ENCODE data around the gene PAK4. TPM values are rescaled to one million over a fixed set of nuclear protein-coding genes. Genes with fewer than 3 reads are reported as not detected.

PAK4 gene
- total RNA-seq, 3 donors from 2014 or later: 3.5 to 12.0 (median 10.2) TPM

- Histone ChIP-seq H3K9me3 (no peaks in the 10 kb centered on the region), H3K36me3 (no peaks in the 10 kb centered on the region), H3K27me3 (peaks cover 0 to 18% of the 10 kb centered on the region in 2 donors), H3K4me1 (no peaks in the 10 kb centered on the region), H3K27ac (no peak overlapping the region), H3K4me3 (no peak overlapping the region)
- no peak for DNase-seq (ENCODE audit: low spot score in 2 of 2)
- no peak for TF ChIP-seq CTCF (IDR thresholded peaks at IDR 0.05)
- TF ChIP-seq POLR2AphosphoS5 (IDR thresholded peaks at IDR 0.05): no peak
- no peak for TF ChIP-seq POLR2A (IDR thresholded peaks at IDR 0.05)
- intact Hi-C loops (cut with DNase I; ENCODE audit: low total_unique reads): no loop called here
These were observed 28.3 kb upstream of the PAK4 start for GRCh38 chr19:39097299-39097698.

- Histone ChIP-seq H3K4me3 (no peak overlapping the region), H3K4me1 (no peaks in the 10 kb centered on the region), H3K27ac (no peak overlapping the region), H3K9me3 (no peaks in the 10 kb centered on the region), H3K27me3 (peaks cover 0 to 18% of the 10 kb centered on the region in 2 donors), H3K36me3 (no peaks in the 10 kb centered on the region)
- DNase-seq (ENCODE audit: low spot score in 2 of 2): no peak
- intact Hi-C loops (cut with DNase I; ENCODE audit: low total_unique reads): no loop called here
- TF ChIP-seq POLR2A (IDR thresholded peaks at IDR 0.05): no peak
- TF ChIP-seq CTCF (IDR thresholded peaks at IDR 0.05): no peak
- no peak for TF ChIP-seq POLR2AphosphoS5 (IDR thresholded peaks at IDR 0.05)
These were observed 27.9 kb upstream of the PAK4 start for GRCh38 chr19:39097721-39098120.

GRCh38 chr19:39098365-39099269 is 27.0 kb upstream of the PAK4 start:
- Histone ChIP-seq H3K9me3 (no peaks in the 10 kb centered on the region), H3K27me3 (peaks cover 0 to 18% of the 10 kb centered on the region in 2 donors), H3K27ac (no peak overlapping the region), H3K4me1 (no peaks in the 10 kb centered on the region), H3K4me3 (no peak overlapping the region), H3K36me3 (no peaks in the 10 kb centered on the region)
- intact Hi-C loops (cut with DNase I; ENCODE audit: low total_unique reads): no loop called here
- TF ChIP-seq CTCF (IDR thresholded peaks at IDR 0.05): no peak
- DNase-seq (ENCODE audit: low spot score in 2 of 2): no peak

- H3K4me3 ChIP-seq: no peak overlapping the region
- intact Hi-C loops (cut with DNase I; ENCODE audit: low total_unique reads): no loop called here
- H3K9me3 ChIP-seq: no peaks in the 10 kb centered on the region
- H3K27me3 ChIP-seq: peaks cover 0 to 18% of the 10 kb centered on the region in 2 donors
- TF ChIP-seq POLR2AphosphoS5 (IDR thresholded peaks at IDR 0.05): no peak
- H3K27ac ChIP-seq: no peak overlapping the region
- DNase-seq (ENCODE audit: low spot score in 2 of 2): no peak
- H3K4me1 ChIP-seq: no peaks in the 10 kb centered on the region
- H3K36me3 ChIP-seq: no peaks in the 10 kb centered on the region
These were observed 26.2 kb upstream of the PAK4 start for GRCh38 chr19:39099341-39099740.

GRCh38 chr19:39100500-39101166 is 25.0 kb upstream of the PAK4 start:
- TF ChIP-seq POLR2A (IDR thresholded peaks at IDR 0.05) (no peak), POLR2AphosphoS5 (IDR thresholded peaks at IDR 0.05) (no peak)
- H3K9me3 ChIP-seq: no peaks in the 10 kb centered on the region
- H3K4me3 ChIP-seq: no peak overlapping the region
- H3K36me3 ChIP-seq: no peaks in the 10 kb centered on the region
- H3K27ac ChIP-seq: no peak overlapping the region
- peaks cover 0 to 18% of the 10 kb centered on the region in 2 donors for H3K27me3 ChIP-seq
- no peaks in the 10 kb centered on the region for H3K4me1 ChIP-seq
- intact Hi-C loops (cut with DNase I; ENCODE audit: low total_unique reads): no loop called here
- DNase-seq (ENCODE audit: low spot score in 2 of 2): no peak

- DNase-seq (ENCODE audit: low spot score in 2 of 2): no peak
- Histone ChIP-seq H3K27ac (no peak overlapping the region), H3K36me3 (no peaks in the 10 kb centered on the region), H3K4me1 (no peaks in the 10 kb centered on the region), H3K27me3 (peaks cover 0 to 12% of the 10 kb centered on the region in 2 donors), H3K4me3 (no peak overlapping the region), H3K9me3 (no peaks in the 10 kb centered on the region)
- TF ChIP-seq POLR2A (IDR thresholded peaks at IDR 0.05) (no peak), CTCF (IDR thresholded peaks at IDR 0.05) (no peak), POLR2AphosphoS5 (IDR thresholded peaks at IDR 0.05) (no peak)
- intact Hi-C loops (cut with DNase I; ENCODE audit: low total_unique reads): no loop called here
These were observed 22.4 kb upstream of the PAK4 start for GRCh38 chr19:39103151-39103550.
